ENCODE measurements around the gene HBE1.
"Not testable (repeated sequence)": the region's sequence is repeated elsewhere in the genome, so short reads cannot be mapped to it uniquely, and the experiment has no call there.

The HBE1 gene

DNA sequence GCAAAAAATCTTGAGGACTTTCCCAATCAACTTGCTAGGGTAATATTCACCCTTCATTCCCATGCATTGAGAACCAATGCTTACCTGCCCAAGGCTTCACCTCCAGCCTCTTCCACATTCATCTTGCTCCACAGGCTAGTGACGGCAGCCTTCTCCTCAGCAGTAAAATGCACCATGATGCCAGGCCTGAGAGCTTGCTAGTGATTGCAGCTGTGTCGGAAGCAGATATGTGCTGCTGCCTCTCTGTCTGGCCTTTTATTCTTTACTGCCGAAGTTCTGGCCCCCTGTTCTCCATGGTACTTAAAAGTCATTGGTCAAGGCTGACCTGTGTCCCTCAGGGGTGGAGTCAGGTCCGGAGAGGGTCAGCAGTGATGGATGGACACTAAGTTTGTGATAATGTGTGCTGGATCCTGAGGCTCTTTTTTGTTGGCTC, at the start of gene HBE1:
Gene HBE1 (minus strand): TSS at position 231 of the 433 bp plus-strand sequence. CDS start 55 bp downstream, at position 176.
- no peak for DNase-seq

DNA sequence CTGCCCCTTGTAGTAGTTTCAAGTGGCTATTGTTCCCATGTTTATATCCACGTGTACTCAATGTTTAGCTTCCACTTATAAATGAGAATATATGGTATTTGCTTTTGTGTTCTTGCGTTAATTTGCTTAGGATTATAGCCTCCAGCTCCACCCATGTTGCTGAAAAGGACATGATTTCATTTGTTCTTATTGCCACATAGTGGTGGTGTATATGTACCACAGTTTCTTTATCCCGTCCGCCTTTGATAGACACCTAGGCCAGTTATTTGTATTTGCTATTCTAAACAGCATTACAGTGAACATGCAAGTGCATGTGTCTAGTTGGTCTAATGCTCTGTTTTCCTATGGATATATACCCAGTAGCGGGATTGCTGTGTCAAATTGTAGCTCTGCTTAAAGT, 47.5 kb upstream of the HBE1 start:
- DNase-seq: no peak

DNA sequence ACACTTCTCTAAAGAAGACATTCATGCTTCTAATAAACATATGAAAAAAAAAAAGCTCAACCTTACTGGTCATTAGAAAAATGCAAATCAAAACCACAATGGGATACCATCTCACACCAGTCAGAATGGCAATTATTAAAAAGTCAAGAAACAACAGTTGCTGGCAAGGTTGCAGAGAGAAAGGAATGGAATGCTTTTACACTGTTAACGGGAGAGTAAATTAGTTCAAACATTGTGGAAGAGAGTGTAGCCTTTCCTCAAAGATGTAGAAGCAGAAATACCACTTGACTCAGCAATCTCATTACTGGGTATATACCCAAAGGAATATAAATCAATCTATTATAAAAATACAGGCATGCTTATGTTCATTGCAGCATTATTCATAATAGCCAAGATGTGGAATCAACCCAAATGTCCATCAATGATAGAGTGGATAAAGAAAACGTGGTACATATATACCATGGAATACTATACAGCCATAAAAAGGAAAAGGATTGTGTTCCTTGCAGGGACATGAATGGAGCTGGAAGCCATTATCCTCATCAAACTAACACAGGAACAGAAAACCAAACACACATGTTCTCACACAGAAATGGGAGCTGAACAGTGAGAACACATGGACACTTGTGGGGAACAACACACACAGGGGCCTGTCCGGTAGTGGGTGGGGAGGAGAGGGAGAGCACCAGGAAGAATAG, 43.7 kb upstream of the HBE1 start:
- DNase-seq: not testable (repeated sequence)

DNA sequence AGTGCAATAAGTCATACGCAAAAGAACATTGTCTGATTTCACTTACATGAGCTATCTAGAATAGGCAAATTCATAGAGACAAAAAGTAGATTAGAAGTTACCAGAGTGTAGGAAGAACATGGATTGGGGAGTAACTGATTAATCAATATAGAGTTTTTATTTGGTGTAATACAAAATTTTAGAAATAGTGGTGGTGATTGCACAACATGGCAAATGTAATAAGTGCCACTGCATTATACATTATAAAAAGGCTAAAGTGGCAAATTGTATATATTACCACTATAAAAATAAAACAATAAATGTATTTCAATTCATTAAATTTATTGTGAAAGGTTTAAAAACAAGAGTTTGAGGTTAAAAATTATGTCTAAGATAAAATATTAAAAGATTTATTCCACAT, 40.7 kb upstream of the HBE1 start:
- no peak for DNase-seq

DNA sequence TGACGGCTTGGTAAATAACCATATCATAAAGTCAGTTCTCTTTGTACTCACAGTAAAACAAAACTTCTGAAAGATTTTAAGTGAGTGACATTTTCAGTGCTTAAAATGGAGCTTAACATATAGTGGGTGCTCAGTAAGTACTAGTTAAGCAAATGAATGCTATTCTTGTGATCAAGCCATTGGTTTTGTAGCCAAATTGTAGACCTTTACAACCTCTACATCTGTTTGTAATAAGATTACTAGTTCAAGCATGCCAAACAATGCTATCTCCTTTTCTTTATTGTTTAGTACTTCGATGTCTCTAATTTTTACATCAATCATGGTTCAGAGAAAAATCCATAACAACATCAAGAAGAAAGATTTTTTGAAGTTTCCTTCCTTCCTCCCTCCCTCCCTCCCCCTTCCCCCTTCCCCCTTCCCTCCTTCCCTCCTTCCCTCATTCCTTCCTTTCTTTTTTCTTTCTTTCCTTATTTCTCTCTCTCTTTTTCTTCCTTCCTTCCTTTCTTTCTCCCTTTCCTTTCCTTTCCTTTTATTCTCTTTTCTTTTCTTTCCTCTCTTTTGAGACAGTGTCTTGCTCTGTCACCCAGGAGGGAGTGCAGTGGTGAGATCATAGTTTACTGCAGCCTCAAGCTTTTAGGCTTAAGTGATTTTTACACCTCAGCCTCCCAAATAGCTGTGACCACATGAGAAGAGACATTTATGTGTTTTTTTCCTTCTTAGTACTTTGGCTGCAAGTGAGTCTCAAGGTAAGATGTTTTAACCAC, 37.7 kb upstream of the HBE1 start:
- DNase-seq: no peak

DNA sequence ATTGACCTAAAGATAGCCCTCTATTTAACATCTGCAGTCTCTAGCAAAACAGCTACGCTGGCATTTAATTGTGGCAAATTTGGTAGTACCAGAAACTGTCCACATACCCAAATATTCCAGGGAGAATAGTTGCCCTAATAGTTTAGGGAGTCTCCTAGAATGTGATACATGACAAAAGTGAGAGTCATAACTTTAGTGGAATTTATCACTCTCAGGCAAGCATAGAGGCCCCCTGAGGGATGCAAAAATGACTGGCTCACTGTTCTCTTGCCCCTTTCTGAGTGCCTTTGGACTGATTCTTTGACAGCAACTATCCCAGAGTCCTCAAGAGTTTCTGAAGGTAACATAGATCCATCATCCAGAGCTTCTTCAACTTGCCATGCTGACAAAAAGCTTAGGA, 34.3 kb upstream of the HBE1 start:
- no peak for DNase-seq

DNA sequence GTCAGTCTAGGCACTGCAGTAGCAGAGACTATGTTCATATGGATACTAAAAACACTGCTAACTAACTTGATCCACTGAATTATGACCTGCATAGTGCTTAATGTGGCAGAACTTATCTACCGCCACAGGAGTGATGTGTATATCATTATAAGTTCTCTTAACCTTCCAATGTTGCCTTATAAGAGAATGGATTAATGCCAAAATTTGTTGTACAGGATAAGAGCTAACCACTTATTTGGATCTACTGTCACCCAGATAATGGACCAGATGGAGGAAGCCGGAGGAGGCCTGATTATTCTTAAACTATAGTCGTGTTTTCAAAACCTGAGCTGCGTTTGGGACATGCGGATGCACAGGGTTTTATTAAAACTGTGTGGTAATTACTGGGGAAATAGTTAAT, 33.9 kb upstream of the HBE1 start:
- no peak for DNase-seq

DNA sequence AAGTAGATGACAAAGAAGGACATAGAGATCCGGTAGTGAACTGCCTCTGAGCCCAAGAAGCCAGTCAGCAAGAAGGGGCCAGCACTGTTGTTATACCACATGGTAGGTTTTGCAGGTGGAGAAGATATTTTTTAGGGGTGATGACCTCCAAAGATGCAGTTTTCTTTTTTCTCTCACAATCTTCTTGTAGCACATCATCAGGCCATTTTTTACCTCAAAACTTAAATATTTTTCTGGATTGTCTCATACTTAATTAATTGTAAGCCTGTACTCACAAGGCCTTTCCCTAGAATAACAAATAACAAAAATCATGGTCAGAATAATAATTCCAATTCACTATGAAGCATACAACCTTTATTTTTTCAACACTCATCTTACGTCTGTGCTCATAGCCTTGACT, 32.1 kb upstream of the HBE1 start, which contains the start of gene OR51B4:
Gene OR51B4 (minus strand): TSS at position 101 of the 400 bp plus-strand sequence. CDS start 0 bp downstream, at position 101.
- DNase-seq: no peak

DNA sequence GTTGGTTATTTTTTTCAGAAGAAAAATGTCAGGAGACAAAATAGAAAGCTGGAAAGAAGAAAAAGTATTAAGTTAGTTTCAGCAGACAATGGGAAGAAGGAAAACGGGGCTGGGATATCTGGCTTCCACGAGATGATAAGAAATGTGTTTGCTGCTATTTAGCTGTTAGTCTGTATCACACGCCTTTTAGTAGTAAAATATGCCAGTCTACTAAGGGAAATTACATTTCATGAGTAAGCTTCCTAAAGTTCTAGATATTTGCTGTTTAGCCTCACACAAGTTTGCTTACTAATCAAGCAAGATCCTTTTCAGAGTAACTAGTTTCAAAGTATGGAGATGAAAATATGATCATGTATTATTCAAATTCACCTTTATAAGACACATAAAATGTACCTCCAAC, 30.5 kb upstream of the HBE1 start:
- DNase-seq: no peak

DNA sequence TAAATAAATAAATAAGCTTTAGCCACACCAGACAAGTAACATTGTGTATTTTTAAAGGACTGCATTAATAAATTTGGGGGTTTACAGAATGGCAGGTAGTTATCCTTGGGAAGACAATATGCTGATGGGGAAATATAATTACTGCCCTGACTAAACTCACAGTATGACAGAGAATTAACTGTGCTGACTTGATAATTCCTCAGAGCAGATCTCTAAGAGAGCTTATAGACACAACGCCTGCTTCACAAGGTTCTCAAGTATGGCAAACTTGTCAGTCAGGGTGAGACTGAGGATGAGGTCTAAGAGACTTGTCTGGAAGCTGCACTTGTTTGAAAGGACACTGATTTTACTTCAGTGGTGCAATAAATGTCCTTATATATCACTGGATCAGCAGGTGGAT, 28.7 kb upstream of the HBE1 start:
- DNase-seq: no peak

DNA sequence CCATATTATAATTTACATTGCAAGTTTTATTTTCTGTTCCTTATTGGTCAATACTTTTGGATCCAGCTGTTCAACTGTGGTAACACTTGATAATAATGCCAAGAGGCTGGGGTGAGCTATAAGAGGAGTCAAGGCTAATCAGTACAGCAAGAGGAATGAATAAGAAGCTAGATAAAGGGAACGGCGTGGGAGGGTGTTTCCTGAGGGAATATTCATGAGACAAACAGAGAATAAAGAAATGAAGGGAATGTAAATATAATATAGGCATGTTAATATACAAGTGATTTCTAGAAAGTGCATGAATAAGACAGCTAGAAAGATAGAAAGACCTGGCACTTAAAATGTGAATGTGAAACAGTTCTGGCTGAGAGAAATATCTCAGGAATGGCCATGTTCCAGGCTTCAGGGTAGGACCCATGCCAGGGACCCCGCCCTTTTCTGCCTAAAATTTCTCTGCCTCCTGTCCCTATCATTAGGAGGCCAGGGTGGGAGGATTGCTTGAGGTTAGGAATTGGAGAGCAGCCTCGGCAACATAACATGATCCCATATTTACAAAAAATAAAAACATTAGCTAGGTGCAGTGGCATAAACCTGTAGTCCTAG, 28.1 kb upstream of the HBE1 start:
- no peak for DNase-seq

DNA sequence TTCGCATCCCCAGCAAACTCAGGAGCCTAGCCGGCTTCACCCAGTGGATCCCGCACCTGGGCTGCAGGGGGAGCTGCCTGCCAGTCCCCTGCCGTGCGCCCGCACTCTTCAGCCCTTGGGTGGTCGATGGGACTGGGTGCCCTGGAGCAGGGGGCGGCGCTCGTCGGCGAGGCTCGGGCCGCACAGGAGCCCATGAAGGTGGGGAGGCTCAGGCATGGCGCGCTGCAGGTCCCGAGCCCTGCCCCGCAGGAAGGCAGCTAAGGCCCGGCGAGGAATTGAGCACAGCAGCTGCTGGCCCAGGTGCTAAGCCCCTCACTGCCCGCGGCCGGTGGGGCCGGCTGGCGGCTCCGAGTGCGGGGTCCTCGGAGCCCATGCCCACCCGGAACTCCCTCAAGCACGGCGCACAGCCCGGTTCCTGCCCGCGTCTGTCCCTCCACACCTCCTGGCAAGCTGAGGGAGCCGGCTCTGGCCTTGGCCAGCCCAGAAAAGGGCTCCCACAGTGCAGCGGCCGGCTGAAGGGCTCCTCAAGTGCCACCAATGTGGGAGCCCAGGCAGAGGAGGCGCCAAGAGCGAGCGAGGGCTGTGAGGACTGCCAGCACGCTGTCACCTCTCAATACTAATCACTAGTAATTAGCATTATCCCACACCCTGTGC, 24.7 kb upstream of the HBE1 start:
- DNase-seq: not testable (repeated sequence)

DNA sequence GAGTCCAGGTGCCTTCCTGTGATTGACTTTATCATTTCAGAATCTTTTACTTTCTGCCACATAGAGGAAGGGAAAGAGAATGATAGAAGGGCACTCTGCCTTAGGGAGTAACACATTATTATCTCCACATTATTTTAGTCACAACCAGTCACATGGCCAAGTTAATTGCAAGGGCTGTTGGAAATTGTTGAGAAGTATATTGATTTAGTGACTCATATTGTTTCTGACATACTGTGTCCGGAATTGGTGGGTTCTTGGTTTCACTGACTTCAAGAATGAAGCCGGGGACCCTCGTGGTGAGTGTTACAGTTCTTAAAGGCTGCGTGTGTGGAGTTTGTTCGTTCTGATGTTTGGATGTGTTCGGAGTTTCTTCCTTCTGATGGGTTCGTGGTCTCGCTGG, 23.3 kb upstream of the HBE1 start:
- no peak for DNase-seq

DNA sequence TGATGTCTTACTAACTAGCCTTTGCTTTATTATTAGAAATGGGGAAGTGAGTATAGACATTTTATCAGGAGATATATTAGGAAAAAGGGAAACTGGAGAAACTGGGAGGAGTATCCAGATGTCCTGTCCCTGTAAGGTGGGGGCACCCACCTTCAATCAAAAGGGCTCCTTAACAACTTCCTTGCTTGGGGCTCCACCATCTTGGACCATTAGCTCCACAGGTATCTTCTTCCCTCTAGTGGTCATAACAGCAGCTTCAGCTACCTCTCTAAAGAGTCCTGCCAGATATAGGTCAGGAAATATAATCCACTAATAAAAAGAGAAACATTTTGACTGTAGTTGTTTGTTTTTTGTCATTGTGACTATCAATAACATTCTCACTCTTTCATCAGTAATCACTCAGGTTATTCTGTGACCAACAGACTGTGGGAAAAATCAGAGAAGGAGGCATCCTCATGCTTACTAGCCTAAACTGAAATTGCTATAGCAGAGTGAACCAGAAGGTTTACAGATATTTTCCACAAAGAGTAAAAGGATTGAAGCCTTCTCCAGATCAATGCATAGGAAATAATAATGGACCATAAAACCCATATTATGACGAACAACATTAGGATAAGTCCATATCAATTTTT, 21.6 kb upstream of the HBE1 start:
- DNase-seq: peak; percentile 18

DNA sequence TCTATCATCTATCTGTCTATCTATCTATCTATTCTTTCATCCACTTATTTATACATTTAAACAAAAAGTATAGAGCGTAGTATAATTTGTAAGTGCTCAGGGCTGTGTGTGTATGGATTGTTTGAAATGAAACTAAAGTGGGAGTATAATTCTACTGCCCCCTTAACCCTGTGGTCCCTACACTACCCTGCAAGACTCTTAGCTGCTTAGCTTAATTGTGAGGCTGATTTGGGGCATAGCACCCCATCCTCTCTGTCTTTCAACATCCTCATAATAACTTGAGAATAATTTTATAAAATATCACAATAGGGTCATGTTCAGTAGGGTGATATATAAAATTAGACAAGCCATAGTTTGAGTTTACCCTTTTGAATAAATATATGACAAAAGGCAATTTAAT, 20.4 kb upstream of the HBE1 start:
- no peak for DNase-seq

DNA sequence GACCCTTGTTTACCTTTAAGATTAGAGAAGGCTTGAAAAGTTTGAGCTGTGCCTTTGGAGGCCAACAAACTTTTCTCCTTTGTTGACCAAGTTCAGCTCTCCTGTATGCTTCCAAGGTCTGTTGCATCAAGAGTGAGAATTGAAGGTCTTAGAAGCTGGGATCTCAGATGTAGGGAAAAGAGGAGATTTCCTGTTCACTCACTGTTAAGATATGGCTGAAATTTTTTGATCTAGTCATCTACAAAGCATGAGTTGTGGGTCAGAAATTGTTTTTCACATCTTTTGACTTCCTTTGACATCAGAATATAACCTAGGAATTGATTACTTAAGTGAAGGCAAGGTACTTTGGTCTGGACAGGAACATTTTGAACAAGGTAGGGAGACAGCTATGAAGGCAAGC, 20.0 kb upstream of the HBE1 start:
- DNase-seq: no peak

DNA sequence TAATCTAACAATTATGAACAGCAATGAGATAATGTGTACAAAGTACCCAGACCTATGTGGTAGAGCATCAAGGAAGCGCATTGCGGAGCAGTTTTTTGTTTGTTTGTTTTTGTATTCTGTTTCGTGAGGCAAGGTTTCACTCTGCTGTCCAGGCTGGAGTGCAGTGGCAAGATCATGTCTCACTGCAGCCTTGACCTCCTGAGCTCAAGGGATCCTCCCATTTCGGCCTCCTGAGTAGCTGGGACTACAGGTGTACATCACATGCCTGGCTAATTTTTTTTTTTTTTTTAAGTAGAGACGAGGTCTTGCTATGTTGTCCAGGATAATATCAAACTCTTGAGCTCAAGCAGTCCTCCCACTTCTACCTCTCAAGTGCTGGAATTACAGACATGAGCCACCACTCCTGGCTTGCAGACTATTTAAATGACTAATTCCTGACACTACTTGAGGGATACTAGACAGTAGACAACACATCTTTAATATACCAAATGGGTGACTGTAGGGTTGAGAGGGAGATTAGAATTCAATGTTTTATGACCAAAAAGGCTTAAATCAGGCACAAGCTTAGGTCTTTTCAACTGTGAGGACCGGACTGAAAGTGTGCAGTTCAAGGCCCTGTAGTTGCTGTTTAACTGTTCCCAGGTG, 19.3 kb upstream of the HBE1 start:
- DNase-seq: no peak

DNA sequence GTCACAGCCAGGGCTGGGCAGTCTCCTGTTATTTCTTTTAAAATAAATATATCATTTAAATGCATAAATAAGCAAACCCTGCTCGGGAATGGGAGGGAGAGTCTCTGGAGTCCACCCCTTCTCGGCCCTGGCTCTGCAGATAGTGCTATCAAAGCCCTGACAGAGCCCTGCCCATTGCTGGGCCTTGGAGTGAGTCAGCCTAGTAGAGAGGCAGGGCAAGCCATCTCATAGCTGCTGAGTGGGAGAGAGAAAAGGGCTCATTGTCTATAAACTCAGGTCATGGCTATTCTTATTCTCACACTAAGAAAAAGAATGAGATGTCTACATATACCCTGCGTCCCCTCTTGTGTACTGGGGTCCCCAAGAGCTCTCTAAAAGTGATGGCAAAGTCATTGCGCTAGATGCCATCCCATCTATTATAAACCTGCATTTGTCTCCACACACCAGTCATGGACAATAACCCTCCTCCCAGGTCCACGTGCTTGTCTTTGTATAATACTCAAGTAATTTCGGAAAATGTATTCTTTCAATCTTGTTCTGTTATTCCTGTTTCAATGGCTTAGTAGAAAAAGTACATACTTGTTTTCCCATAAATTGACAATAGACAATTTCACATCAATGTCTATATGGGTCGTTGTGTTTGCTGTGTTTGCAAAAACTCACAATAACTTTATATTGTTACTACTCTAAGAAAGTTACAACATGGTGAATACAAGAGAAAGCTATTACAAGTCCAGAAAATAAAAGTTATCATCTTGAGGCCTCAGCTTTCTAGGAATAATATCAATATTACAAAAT, 18.6 kb upstream of the HBE1 start:
- DNase-seq: no peak

DNA sequence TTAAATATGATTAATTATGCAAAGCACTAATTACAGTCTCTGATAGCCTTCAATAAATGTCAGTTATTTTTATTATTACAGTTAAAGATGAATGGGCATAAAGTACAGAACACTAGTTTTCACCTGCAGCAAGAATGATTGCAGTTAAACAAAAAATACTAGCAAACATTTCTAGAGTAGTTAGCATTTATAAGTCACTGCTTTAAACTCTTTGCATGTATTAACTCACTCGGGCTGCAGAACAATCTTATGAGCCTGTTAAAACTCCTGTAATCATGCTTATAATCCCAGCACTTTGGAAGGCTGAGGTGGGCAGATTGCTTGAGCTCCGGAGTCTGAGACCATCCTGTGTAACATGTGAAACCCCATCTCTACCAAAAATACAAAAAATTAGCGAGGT, 17.2 kb upstream of the HBE1 start:
- DNase-seq: no peak

DNA sequence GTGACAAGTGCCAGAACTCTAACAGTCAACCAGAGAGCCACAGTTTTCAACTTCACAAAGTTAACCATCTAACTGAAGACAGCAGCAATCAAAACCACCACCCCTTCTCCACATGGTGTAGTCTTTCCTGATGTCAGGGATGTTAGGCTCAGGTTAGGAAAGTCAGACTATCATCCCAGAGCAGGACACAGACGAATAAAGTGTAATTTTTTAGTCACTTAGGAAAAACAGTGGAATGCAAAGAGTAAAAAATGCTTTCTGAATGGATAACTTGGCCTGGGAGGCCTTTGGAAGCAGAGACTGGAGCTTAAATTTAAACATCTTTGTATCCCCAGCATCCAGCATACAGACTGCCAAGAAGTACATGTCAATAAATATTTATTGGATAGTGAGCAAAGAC, 16.6 kb upstream of the HBE1 start:
- no peak for DNase-seq

DNA sequence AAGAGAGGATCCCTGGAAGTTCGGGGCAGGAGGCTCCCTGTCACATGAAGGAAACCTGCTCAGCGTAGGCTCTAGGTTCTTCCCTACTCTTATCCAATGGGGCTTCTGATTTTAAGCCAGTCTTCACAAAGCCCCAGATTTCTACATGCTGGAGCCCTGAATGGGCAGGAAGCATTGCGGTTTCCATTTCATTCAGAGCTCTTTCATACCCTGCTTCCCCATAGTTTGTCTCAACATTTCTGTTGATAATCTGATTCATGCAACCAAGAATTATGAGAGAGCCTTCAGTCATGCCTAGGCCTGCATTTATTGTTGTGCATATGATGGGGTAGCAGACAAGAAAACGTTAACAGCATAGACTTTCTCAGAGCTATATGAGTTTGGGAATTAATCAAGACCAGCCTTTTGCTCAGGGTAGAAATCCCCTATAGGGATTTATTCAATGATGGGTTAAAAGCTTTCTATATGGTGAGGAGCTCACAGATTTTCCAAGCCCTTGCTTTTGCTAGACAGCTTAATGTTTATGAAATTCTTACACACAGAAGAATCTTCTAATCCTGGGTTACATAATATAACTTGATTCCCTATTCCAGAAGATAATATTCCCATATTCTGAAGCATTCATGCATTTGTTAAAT, 16.1 kb upstream of the HBE1 start:
- no peak for DNase-seq
